Measurements from ENCODE around the gene PRORP.

Gene PRORP

DNA sequence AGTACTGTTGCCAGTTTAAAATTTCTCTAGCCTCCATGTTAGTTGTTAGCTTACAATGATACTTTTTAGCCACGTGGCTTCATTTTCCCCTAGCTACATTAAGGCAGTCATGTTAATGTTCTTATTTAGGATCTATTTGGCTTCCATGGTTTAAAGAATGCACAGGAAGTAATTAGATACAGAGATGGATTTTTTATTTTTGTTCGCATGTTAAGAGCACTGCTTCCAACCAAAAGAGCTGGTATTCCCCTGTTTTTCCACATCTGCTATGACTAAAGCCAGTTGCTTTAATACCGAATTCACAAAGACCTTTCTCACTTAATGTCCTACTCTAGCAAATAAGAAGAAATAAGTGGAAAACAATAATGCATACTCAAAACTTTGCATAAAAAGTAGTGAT lies 45.1 kb downstream of the PRORP start:
- DNase-seq = no peak
- intact Hi-C loops (cut with DNase I) = no loop called here
